GM21526 (cell line): ENCODE results near the gene INHBC.
"Not testable (repeated sequence)": the region's sequence is repeated elsewhere in the genome, so short reads cannot be mapped to it uniquely, and the experiment has no call there.

Experiments
- ATAC-seq: cut with Tn5 transposase; IDR thresholded peaks from one replicate; pipeline ENCODE4 v1.9.1; 2021; ENCODE audit warnings: moderate library complexity; ENCODE audit not compliant: unreplicated experiment, low FRiP score

INHBC gene

GRCh38 chr12:57434517-57435223 is at the start of gene INHBC:
Gene INHBC, plus strand, starts transcription at chr12:57434784. Its CDS starts 103 bp downstream, at chr12:57434887.
- ATAC-seq = no peak

- ATAC-seq = no peak
Observed at GRCh38 chr12:57385586-57385985, 49.0 kb upstream of the INHBC start.

- ATAC-seq = no peak
Observed at GRCh38 chr12:57386187-57386720, 48.3 kb upstream of the INHBC start.

GRCh38 chr12:57388425-57388824 is 46.2 kb upstream of the INHBC start:
- no peak for ATAC-seq

- no peak for ATAC-seq
Observed at GRCh38 chr12:57389033-57389432, 45.6 kb upstream of the INHBC start.

GRCh38 chr12:57390174-57390573 is 44.4 kb upstream of the INHBC start:
- ATAC-seq = no peak

- ATAC-seq = no peak
Observed at GRCh38 chr12:57395121-57395520, 39.5 kb upstream of the INHBC start.

GRCh38 chr12:57397441-57397840 is 37.1 kb upstream of the INHBC start:
- no peak for ATAC-seq

GRCh38 chr12:57399718-57400463 is 34.7 kb upstream of the INHBC start:
- not testable (repeated sequence) for ATAC-seq

- no peak for ATAC-seq
Observed at GRCh38 chr12:57401165-57401564, 33.4 kb upstream of the INHBC start.

GRCh38 chr12:57402156-57402555 is 32.4 kb upstream of the INHBC start:
- not testable (repeated sequence) for ATAC-seq

GRCh38 chr12:57404966-57405640 is 29.5 kb upstream of the INHBC start:
- ATAC-seq = no peak

- ATAC-seq = no peak
Observed at GRCh38 chr12:57410534-57410933, 24.1 kb upstream of the INHBC start.

- not testable (repeated sequence) for ATAC-seq
Observed at GRCh38 chr12:57414160-57414559, 20.4 kb upstream of the INHBC start.

- ATAC-seq = no peak
Observed at GRCh38 chr12:57415088-57415487, 19.5 kb upstream of the INHBC start.

GRCh38 chr12:57416039-57416996 is 18.3 kb upstream of the INHBC start:
- no peak for ATAC-seq

GRCh38 chr12:57418255-57418654 is 16.3 kb upstream of the INHBC start:
- ATAC-seq = no peak

- ATAC-seq = no peak
Observed at GRCh38 chr12:57419495-57419894, 15.1 kb upstream of the INHBC start.

- ATAC-seq = no peak
Observed at GRCh38 chr12:57420482-57420881, 14.1 kb upstream of the INHBC start.

GRCh38 chr12:57426948-57427347 is 7.6 kb upstream of the INHBC start:
- ATAC-seq = not testable (repeated sequence)
